ENCODE measurements around the gene AKNA. TPM values are rescaled to one million over a fixed set of nuclear protein-coding genes. Genes with fewer than 3 reads are reported as not detected.

Gene AKNA
- total RNA-seq, 4 donors from 2014 or later, result 10.5 to 27.1 (median 14.4) TPM

DNA sequence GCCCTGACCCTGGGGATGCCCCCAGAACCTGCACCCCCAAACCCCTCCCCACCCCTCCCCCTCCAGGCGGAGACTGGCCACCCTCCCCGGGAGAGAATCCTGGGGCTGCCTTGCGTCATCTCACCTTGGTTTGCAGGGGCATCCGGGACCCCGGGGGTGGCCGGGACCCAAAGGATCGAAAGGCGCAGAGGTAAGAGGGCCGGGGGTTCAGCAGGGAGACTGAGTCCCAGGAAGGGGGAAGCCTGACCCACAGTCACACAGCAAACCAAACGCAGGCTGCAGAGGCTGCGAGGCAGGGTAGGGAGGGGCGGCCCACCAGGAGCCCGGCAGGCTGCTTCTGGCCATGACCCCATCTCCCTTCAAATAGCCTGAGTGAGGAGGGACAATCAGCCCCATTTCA, 98.7 kb downstream of the AKNA start:
- no peak overlapping the region for H3K27ac ChIP-seq
- TF ChIP-seq EP300 (IDR thresholded peaks at IDR 0.05) (no peak), POLR2A (IDR thresholded peaks at IDR 0.05) (no peak), POLR2AphosphoS5 (IDR thresholded peaks at IDR 0.05) (no peak)
- TF ChIP-seq, protein P1, sequence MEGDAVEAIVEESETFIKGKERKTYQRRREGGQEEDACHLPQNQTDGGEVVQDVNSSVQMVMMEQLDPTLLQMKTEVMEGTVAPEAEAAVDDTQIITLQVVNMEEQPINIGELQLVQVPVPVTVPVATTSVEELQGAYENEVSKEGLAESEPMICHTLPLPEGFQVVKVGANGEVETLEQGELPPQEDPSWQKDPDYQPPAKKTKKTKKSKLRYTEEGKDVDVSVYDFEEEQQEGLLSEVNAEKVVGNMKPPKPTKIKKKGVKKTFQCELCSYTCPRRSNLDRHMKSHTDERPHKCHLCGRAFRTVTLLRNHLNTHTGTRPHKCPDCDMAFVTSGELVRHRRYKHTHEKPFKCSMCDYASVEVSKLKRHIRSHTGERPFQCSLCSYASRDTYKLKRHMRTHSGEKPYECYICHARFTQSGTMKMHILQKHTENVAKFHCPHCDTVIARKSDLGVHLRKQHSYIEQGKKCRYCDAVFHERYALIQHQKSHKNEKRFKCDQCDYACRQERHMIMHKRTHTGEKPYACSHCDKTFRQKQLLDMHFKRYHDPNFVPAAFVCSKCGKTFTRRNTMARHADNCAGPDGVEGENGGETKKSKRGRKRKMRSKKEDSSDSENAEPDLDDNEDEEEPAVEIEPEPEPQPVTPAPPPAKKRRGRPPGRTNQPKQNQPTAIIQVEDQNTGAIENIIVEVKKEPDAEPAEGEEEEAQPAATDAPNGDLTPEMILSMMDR (IDR thresholded peaks at IDR 0.05), result no peak
- WGBS, result 86% methylated on average over 8 of the region's 13 CpGs

DNA sequence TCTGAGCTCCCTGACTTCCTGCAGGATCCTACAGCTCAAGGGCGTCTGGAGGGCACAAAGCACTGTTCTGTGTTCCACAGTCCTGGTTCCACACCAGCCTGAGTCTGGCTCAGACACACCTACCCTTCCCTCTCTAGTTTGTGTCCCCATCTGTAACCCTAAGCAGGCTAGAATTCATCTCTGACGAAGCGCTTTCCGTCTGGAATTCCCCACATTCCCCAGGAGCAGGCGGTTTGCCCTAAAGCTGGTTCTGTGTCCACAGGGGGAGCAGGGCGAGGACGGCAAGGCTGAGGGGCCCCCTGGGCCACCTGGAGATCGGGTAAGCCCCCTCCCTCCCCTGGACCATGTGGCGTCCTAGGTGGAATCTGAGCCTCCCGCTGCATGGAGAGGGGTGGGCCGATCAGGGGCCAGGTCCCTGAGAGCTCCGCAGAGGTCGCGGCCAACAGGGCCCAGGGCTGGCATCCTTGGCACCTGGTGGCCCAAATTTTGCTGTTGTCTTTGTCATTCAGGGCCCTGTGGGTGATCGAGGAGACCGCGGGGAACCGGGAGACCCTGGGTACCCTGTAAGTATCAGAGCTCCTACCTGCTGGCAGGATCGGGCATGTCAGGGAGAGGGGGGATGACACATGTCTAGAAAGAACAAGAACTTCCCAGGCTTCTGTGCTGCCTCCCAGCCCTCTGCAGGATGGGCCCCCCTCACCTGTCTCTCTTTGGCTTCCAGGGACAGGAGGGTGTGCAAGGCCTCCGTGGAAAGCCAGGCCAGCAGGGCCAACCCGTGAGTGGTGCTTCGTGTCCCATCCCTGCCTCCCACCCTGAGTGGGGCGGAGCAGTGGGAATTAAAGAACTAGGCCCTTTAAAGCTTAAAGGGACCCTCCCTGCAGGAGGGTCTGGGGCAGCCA, 99.3 kb downstream of the AKNA start:
- no peak overlapping the region for H3K27ac ChIP-seq
- TF ChIP-seq EP300 (IDR thresholded peaks at IDR 0.05) (no peak), POLR2AphosphoS5 (IDR thresholded peaks at IDR 0.05) (no peak), POLR2A (IDR thresholded peaks at IDR 0.05) (no peak)
- TF ChIP-seq, protein P1 (IDR thresholded peaks at IDR 0.05), result no peak
- DNase-seq (ENCODE audit: low spot score in 2 of 2), result peak; percentile 61 to 63
- H3K4me1 ChIP-seq, result peaks cover 30% of the 10 kb centered on the region
- 28% methylated on average over 4 of the region's 23 CpGs for WGBS
- H3K27me3 ChIP-seq, result no peaks in the 10 kb centered on the region
- H3K4me3 ChIP-seq, result no peak overlapping the region
- H3K9me3 ChIP-seq, result no peaks in the 10 kb centered on the region
- peaks cover 5% of the 10 kb centered on the region for H3K36me3 ChIP-seq

More for the DNA sequence above, 98.7 kb downstream of the AKNA start:
- Histone ChIP-seq H3K36me3 (peaks cover 5% of the 10 kb centered on the region), H3K9me3 (no peaks in the 10 kb centered on the region), H3K4me1 (peaks cover 26% of the 10 kb centered on the region), H3K27me3 (no peaks in the 10 kb centered on the region), H3K4me3 (no peak overlapping the region)
- peak; percentile 59 to 71 for DNase-seq (ENCODE audit: low spot score in 2 of 2)

DNA sequence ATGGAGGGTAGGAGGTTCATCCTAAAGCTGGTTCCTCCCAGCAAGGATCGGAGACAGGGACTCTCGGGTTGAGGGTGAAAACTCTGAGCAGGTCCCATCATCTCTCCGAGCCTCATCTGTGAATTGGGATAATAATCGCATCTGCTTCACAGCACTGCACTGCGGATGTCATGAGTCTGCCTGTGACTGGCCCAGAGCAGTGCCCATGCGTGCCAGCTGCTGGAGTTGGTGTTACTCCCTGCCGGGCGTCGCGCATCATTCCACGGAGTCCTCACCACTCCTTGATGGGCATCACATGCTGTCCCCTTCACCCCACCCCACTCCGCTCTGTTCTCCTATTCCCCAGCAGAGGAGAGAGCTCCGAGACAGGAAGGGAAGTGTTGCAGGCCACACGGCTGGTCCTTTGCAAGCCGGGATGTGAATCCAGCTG, 100.0 kb downstream of the AKNA start:
- Histone ChIP-seq H3K9me3 (no peaks in the 10 kb centered on the region), H3K4me1 (peaks cover 32% of the 10 kb centered on the region), H3K27me3 (no peaks in the 10 kb centered on the region), H3K36me3 (peaks cover 5% of the 10 kb centered on the region), H3K4me3 (no peak overlapping the region), H3K27ac (no peak overlapping the region)
- peak; percentile 50 to 59 for DNase-seq (ENCODE audit: low spot score in 2 of 2)
- WGBS, result 61% methylated on average over 11 of the region's 15 CpGs
- TF ChIP-seq POLR2AphosphoS5 (IDR thresholded peaks at IDR 0.05) (no peak), POLR2A (IDR thresholded peaks at IDR 0.05) (no peak), EP300 (IDR thresholded peaks at IDR 0.05) (no peak)
- TF ChIP-seq, protein P1 (IDR thresholded peaks at IDR 0.05), result no peak

DNA sequence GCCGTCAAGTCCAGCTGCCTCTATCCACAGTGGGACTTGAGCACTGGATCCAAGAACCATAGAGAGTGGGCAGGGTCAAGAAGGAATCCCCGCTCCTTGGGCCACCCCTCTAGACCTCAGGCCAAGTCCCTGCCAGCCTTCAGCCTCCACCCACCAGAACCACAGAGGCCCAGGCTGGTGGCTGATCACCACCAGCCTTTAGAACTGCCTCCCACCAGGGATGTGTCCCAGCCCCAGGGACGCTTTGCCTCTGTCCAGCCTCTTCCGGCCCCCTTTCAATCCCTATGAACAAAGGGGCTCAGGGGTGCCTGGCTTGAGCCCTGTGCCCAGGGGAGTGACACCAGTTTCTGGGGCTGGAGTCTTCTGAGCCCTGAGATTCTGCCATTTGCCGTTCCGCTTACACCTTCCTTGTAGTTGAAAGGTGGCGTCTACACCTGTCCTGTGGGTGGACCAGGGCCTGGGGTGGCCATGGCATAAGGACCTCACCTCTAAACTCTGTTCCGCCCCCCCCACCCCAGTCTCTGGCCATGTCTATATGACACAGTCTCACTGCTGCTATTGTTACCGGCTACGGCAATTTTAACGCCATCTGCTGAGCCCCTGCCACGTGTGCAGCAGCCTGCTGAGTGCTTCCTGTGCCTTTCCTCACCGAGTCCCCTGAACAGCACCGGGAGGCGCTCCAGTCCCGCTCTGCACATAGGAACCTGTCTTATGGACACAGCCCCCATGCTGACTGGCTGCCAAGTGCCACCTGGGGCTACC, 100.6 kb downstream of the AKNA start:
- no peaks in the 10 kb centered on the region for H3K27me3 ChIP-seq
- TF ChIP-seq POLR2A (IDR thresholded peaks at IDR 0.05) (no peak), POLR2AphosphoS5 (IDR thresholded peaks at IDR 0.05) (no peak), EP300 (IDR thresholded peaks at IDR 0.05) (no peak)
- TF ChIP-seq, protein P1 (IDR thresholded peaks at IDR 0.05), result no peak
- peaks cover 3% of the 10 kb centered on the region for H3K36me3 ChIP-seq
- WGBS, result 92% methylated on average over 13 of the region's 16 CpGs
- peaks cover 38% of the 10 kb centered on the region for H3K4me1 ChIP-seq
- H3K27ac ChIP-seq, result no peak overlapping the region
- DNase-seq (ENCODE audit: low spot score in 2 of 2), result peak; percentile 42 to 71
- no peaks in the 10 kb centered on the region for H3K9me3 ChIP-seq
- no peak overlapping the region for H3K4me3 ChIP-seq
